Nephron progenitor cell (in vitro differentiated cells): ENCODE measurements around the gene HNRNPA2B1.
"Not testable (repeated sequence)": the region's sequence is repeated elsewhere in the genome, so short reads cannot be mapped to it uniquely, and the experiment has no call there.

Experiments used
- DNase-seq: peaks from one replicate; pipeline ENCODE4 v3.0.0; 2021
- H3K27ac Mint-ChIP-seq: 2 replicates; pipeline ENCODE4 v1.8.0; 2021; ENCODE audit warnings: mild to moderate bottlenecking, moderate library complexity, mixed read lengths
- H3K27me3 Mint-ChIP-seq: 2 replicates; pipeline ENCODE4 v1.8.0; 2021; ENCODE audit warnings: mild to moderate bottlenecking, low read depth, mixed read lengths; ENCODE audit not compliant: poor library complexity
- H3K36me3 Mint-ChIP-seq: 2 replicates; pipeline ENCODE4 v1.8.0; 2021; ENCODE audit warnings: low read depth, mixed read lengths
- H3K4me1 Mint-ChIP-seq: 2 replicates; pipeline ENCODE4 v1.8.0; 2021; ENCODE audit warnings: mixed read lengths
- H3K4me3 Mint-ChIP-seq: 2 replicates; pipeline ENCODE4 v1.8.0; 2021; ENCODE audit warnings: mild to moderate bottlenecking, moderate library complexity, mixed read lengths
- H3K9me3 Mint-ChIP-seq: 2 replicates; pipeline ENCODE4 v1.8.0; 2021; ENCODE audit warnings: mild to moderate bottlenecking, moderate library complexity, mixed read lengths
- TF ChIP-seq, protein P1 (sequence below): fragments of 200-600 bp; sonication (generic); IDR thresholded peaks from 2 replicates; pipeline ENCODE4 v1.5.0; 2021; ENCODE audit warnings: antibody characterized with exemption

HNRNPA2B1 gene

DNA sequence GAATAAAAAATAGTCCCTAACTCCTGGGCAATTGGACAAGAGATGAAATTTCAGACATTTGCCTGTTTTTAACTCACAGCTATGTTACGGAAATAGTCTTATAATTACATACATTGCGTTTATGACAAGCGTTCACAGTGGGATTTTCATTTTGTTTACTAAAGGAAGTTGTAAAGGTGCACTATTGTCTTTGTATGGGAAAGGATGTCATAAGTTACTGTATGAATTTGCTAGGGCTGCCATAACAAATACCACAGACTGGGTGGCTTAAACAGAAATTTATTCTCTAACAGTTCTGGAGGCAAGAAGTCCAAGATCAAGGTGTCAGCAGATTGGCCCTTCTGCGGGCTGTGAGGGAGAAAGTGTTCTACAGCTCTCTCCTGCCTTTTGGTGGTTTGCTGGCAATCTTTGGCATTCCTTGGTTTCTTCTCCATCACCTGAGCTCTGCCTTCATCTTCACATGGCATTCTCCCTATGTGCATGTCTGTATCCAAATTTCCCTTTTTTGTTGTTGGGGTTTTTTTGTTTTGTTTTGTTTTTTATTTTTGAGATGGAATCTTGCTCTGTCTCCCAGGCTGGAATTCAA is 42.9 kb downstream of the HNRNPA2B1 start:
- H3K27ac Mint-ChIP-seq, result no peak overlapping the region
- peaks cover 45% of the 10 kb centered on the region for H3K27me3 Mint-ChIP-seq
- no peaks in the 10 kb centered on the region for H3K36me3 Mint-ChIP-seq
- no peak for DNase-seq
- TF ChIP-seq, protein P1, sequence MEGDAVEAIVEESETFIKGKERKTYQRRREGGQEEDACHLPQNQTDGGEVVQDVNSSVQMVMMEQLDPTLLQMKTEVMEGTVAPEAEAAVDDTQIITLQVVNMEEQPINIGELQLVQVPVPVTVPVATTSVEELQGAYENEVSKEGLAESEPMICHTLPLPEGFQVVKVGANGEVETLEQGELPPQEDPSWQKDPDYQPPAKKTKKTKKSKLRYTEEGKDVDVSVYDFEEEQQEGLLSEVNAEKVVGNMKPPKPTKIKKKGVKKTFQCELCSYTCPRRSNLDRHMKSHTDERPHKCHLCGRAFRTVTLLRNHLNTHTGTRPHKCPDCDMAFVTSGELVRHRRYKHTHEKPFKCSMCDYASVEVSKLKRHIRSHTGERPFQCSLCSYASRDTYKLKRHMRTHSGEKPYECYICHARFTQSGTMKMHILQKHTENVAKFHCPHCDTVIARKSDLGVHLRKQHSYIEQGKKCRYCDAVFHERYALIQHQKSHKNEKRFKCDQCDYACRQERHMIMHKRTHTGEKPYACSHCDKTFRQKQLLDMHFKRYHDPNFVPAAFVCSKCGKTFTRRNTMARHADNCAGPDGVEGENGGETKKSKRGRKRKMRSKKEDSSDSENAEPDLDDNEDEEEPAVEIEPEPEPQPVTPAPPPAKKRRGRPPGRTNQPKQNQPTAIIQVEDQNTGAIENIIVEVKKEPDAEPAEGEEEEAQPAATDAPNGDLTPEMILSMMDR, result no peak
- peaks cover 19% of the 10 kb centered on the region for H3K4me1 Mint-ChIP-seq
- no peaks in the 10 kb centered on the region for H3K9me3 Mint-ChIP-seq
- no peak overlapping the region for H3K4me3 Mint-ChIP-seq

DNA sequence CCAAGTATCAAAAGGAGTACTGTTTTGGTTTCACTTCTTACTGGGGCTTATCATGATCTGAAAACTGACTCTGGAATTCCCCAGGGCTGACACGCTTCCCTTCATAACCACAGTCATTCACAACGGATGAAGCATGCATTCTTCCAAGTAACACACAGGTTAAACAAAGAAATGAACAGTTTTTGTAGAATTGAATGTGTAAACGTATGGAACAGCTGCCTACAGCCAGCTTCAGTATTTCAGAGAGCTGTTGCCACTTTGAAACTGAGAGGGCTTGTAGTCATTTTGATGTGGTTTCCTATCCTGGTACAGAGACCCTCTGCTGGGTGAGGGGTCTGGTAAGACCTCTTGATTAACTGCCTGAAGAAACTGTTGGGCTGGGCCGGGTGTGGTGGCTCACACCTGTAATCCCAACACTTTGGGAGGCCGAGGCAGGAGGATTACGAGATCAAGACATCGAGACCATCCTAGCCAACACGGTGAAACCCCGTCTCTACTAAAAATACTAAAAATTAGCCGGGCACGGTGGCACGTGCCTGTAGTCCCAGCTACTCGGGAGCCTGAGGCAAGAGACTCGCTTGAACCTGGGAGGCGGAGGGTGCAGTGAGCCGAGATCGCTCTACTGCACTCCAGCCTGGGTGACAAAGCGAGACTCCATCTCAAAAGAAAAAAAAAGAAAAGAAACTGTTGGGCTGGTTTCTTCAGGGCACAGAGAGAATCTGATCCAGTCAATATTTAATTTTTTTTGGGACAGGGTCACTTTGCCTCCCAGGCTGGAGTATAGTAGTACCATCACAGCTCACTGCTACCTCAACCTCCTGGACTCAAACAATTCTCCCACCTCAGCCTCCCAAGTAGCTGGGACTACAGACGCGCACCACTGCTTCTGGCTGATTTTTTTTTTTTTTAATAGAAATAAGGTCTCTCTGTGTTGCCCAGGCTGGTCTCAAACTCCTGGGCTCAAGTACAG is 43.8 kb downstream of the HNRNPA2B1 start:
- H3K27ac Mint-ChIP-seq, result no peak overlapping the region
- H3K9me3 Mint-ChIP-seq, result no peaks in the 10 kb centered on the region
- DNase-seq, result no peak
- peaks cover 47% of the 10 kb centered on the region for H3K27me3 Mint-ChIP-seq
- H3K4me3 Mint-ChIP-seq, result no peak overlapping the region
- H3K4me1 Mint-ChIP-seq, result peaks cover 21% of the 10 kb centered on the region
- TF ChIP-seq, protein P1, result no peak
- H3K36me3 Mint-ChIP-seq, result no peaks in the 10 kb centered on the region

DNA sequence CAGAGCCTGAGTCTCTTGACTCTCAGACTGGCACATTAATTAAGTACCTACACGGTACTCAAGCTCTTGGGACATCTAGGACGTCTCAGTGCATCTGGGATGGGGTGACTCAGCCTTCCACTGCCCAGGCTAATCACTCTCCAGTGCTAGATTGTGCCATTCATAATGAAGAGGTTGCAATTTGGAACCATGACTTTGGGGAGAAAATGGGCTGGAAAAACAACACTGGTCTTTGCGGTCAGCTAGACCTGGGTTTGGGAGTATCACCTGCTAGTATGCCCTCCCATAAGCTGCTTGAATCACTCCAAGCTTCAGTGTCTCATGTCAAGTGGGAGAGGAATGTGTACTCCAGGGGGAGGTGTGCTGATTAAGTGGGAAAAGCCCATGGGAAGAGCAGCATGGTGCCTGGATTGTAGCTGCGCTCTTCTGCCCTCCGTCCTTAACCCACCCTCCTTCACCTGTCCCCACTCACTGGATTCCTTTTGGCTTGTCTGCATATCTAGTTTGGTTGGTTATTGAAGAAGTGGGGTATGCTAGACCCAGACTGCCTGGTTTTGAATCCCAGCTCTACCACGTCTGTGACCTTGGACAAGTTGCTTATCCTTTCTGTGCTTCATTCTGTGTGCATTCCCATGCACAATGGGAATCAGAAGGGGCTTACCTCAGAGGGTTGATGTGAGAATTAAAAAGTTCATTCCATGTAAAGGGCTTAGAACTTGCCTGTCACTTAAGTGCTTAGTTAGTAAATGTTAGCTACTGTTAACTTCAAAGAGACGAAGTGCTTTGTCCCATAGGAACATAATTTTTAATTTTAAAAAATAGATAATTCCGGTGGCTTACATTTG is 44.8 kb downstream of the HNRNPA2B1 start:
- no peak overlapping the region for H3K27ac Mint-ChIP-seq
- DNase-seq, result no peak

GRCh38 chr7:26153823-26154783 is 46.4 kb downstream of the HNRNPA2B1 start:
- Mint-ChIP-seq H3K4me1 (peaks cover 25% of the 10 kb centered on the region), H3K36me3 (no peaks in the 10 kb centered on the region), H3K27ac (no peak overlapping the region), H3K9me3 (peaks cover 7% of the 10 kb centered on the region), H3K27me3 (peaks cover 58% of the 10 kb centered on the region), H3K4me3 (peak overlapping the region; percentile 85)
- TF ChIP-seq, protein P1, result no peak
- no peak for DNase-seq

More for the DNA sequence above, 44.8 kb downstream of the HNRNPA2B1 start:
- Mint-ChIP-seq H3K36me3 (no peaks in the 10 kb centered on the region), H3K27me3 (peaks cover 53% of the 10 kb centered on the region), H3K4me1 (peaks cover 29% of the 10 kb centered on the region), H3K9me3 (no peaks in the 10 kb centered on the region), H3K4me3 (no peak overlapping the region)
- TF ChIP-seq, protein P1, result no peak

DNA sequence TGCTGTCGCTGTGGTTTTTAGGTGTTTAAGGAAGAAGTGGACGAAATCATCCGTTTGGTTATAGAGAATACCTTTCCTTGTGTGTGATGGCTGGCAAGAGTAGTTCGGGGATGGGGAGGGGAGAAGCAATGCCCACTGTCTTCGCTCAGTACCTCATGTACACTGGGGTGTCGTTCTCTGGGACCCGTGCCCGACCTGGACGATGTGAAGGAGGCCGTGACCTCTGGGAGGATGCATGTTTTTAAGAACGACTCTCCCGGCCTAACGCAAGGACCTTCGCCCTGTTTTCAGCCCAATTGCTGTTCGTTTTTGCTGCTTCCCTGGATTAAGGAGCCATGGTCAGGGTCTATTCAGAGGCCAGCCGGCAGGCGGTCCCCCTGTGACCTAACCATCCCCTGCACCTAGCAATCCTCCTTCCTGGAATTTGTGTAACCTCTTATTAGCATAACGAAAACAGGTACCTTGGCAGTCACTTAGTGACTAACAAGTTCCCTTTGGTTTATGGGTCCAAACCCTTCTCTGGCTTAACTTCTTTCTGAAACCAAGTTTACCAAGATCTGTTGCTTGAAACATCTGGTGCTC is 47.2 kb downstream of the HNRNPA2B1 start:
- H3K36me3 Mint-ChIP-seq, result no peaks in the 10 kb centered on the region
- peaks cover 58% of the 10 kb centered on the region for H3K27me3 Mint-ChIP-seq
- H3K27ac Mint-ChIP-seq, result no peak overlapping the region
- TF ChIP-seq, protein P1, result no peak
- peak; percentile 8 for DNase-seq
- peaks cover 22% of the 10 kb centered on the region for H3K4me1 Mint-ChIP-seq
- H3K4me3 Mint-ChIP-seq, result peak overlapping the region; percentile 85
- H3K9me3 Mint-ChIP-seq, result peaks cover 8% of the 10 kb centered on the region

DNA sequence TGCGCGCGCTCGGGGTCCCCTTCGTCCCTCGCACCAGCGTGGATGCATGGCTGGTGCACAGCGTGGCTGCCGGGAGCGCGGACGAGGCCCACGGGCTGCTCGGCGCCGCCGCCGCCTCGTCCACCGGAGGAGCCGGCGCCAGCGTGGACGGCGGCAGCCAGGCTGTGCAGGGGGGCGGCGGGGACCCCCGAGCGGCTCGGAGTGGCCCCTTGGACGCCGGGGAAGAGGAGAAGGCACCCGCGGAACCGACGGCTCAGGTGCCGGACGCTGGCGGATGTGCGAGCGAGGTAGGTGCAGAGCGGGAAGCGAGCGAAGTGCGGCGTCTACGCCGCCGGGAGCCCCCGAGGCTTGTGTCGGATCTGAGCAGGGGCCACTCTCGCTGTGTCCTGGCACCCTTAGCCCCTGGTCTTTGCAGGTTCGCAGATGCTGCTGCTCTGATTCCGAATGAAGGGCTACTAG is 47.7 kb downstream of the HNRNPA2B1 start:
- H3K4me3 Mint-ChIP-seq, result peak overlapping the region; percentile 85
- H3K27ac Mint-ChIP-seq, DNase-seq, H3K9me3 Mint-ChIP-seq, H3K36me3 Mint-ChIP-seq: not testable (repeated sequence)
- H3K27me3 Mint-ChIP-seq, result peaks cover 58% of the 10 kb centered on the region
- H3K4me1 Mint-ChIP-seq, result peaks cover 22% of the 10 kb centered on the region
